ENCODE measurements around the gene TMEM235. TPM values are rescaled to one million over a fixed set of nuclear protein-coding genes. Genes with fewer than 3 reads are reported as not detected.
"Not testable (repeated sequence)": the region's sequence is repeated elsewhere in the genome, so short reads cannot be mapped to it uniquely, and the experiment has no call there.

Gene TMEM235
- total RNA-seq, 1 experiment from 2014 or later, result not detected

DNA sequence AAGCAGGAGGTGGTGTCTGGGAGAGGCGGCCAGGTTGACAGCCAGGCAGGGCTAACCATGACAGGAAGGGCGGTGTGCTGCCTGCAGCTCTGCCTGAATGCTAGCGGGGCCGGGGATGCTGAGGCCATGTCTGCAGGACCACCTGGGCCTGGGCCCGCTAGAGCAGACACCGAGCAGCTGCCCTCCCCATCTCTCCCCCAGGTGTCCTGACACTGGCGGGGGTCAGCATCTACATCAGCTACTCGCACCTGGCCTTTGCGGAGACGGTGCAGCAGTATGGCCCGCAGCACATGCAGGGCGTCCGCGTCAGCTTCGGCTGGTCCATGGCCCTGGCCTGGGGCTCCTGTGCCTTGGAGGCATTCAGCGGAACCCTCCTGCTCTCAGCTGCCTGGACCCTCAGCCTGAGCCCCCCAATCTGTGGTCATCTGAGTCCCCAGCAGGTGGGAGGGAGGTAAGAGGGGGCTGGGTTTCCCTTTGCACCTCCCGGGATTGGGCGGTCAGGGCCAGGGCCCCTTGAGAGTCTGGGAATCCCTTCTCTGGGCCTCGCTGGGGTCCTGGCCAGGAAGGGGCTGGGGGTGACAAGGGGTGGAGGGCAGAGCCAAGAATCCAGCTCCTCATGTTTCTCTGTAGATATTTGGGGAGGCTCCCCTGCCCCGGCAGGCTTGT, 7.5 kb downstream of the TMEM235 start:
- no peak for DNase-seq (ENCODE audit: low read depth)

- DNase-seq (ENCODE audit: low read depth), result no peak
Observed at GRCh38 chr17:78239489-78239931, 8.1 kb downstream of the TMEM235 start.

DNA sequence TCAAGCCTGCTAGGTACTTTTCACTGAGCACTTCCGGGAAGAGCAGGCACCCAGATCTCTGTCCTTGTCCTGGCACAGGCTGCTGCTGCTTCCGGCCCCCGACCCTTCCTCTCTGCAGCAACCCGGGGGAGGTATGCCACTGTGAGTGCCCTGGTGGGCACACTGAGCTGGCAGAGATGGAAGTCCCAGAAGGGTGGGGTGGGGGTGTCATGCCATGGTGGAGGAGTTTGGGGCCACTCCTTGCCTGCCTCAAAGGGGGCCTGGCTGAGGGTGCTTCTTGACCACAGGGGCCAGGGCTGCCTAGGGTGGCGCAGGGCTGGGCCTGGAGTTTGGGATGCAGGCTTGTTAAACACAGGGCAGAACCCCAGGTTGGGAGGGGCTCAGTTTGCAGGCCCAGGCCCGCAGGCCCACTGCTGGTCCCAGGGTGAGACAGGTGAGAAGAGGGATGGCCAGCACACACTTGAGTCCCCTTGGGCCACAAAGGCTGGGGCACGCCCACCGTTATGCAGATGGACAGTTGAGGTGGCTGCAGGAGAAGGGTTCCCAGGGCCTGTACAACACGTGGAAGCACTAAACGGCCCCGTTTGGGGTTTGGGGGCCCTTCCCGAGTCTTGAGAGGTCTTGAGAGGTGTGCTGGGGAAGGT, 8.7 kb downstream of the TMEM235 start:
- DNase-seq (ENCODE audit: low read depth), result no peak

GRCh38 chr17:78240839-78241238, 9.4 kb downstream of the TMEM235 start:
- no peak for DNase-seq (ENCODE audit: low read depth)

DNA sequence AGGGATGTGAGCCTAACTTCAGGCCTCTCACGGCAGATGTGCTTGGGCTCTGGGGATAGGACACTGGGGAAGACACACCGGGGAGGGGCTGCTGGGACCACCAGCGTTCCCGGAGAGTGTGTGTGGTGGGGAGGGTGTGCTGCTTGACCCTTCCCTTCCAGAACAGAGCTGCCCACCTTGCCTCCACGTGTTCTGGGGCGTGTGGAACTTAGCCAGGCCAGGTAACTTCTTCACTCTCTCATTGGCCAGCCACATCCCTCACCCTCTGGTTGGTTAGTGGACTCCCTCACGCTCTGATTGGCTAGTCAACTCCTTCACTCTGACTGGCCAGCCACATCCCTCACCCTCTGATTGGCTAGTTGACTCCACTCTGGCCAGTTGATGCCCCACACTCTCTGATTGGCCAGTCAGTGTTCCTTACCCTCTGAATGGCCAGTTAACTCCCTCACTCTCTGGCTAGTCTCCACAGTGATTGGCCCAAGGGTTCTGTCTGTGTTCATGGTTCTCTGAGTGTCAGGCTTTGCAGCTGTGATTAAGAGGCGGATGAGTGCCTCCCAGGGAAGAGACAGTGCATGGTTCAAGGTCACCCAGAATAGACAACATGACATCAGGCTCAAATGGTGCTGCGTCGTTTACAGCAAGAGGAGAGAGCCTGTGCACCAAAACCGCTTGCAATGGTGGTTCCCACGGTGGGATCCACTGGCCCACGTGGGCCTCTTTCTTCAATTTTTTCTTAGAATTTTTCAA, 10.0 kb downstream of the TMEM235 start:
- DNase-seq (ENCODE audit: low read depth), result peak; percentile 52

- DNase-seq (ENCODE audit: low read depth), result peak; percentile 64
Observed at GRCh38 chr17:78242024-78242742, 10.8 kb downstream of the TMEM235 start.

DNA sequence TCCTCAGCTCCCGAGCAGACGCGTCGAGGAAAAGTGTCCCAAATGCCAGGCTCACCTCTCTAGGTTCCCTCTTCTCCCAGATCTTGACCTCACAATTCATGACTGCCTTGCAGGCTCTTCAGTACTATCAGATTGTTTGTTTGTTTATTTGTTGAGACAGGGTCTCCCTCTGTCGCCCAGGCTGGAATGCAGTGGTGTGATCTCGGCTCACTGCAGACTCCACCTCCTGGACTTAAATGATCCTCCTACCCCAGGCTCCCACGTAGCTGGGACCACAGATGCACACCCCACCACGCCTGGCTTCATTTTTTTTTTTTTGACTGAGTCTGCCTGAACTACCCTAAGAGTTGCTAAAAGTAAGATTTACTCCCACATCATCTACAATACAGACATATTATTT, 15.9 kb downstream of the TMEM235 start:
- DNase-seq (ENCODE audit: low read depth), result no peak

DNA sequence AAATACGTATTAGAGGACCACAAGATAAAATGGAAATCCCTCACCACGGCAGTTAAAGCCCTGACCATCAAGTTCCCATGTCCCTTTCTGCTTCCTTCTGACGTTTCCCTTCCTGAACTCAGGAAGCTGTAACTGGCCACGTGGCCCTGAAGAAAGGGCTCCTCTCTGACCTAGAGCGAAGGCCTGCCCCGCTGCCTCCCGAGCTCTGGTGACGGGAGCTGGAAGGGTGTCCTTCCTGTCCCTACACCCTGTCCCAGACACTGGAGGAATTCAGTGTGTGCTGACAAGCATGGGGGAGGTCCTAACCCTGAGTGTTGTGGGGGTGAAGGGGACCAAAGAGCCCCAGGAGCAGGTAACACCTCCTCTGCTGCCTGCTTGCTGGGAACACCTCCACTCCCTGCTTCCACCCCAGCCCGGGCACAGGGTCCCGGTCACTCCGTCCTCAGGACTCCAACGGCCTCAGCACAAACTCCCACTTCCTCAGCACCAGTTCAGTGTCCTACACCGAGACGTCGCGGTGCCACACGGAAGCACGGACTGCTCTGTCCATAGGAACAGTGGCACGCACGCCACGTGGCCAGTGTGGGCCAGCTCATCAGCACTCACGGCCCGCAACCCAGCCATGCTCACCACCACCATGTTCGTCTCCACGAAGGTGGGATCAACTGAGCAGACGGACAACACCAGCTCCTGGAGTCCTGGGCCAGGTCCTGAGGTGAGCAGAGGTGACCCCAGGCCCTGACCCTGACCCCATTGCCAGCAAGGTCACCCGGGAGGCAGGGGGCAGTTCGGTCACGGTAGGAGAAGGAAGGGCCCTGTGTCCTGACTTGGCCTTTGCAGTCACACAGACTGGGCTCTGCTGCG, 16.9 kb downstream of the TMEM235 start:
- DNase-seq (ENCODE audit: low read depth), result no peak

- no peak for DNase-seq (ENCODE audit: low read depth)
Observed at GRCh38 chr17:78249074-78249817, 17.8 kb downstream of the TMEM235 start.

DNA sequence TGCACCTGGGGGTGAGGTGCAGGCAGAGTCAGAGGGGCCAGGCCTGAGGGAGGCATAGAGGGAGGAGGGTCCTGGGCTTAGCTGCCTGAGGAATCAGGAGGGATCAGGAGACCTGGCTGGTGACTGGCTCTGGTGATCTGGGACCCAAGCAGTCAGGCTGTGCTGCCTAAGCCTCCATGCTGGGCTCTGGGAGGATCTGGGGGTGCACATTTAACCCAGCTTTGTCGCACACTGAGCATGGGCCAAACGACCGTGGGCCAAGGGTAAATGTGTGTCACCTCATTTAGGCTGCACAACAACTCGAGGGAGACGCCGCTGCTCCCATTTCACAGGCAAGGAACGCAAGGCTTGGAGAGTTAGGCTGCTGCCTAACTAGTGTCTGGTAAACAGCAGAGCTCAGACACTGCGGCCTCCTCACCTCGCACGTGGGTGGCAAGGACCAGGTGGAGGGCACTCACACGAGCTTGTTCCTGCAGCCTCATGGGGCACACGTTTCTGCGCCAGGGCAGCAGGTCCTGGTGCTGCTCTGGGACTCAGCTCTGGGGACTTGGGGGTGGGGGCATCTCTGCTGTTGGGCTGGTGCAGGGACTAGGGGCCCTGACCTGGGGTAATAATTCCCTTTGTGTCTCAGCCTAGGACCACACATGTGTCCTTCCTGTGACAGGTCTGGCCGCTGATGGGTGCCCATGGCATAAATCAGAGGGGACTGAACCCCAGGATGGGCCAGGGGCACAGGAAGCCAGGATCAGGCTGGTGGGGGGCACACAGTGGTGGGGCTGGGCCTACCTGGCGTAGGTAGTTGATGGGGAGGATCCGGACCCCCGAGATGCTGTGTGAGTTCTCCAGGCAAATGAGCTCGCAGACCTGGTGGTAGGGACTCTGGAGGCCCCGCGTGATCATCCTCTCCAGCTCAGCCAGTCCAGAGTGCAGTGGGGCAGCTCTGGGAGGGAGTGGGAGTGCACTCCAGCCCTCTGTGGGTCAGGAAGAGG, 18.7 kb downstream of the TMEM235 start:
- DNase-seq (ENCODE audit: low read depth), result no peak

DNA sequence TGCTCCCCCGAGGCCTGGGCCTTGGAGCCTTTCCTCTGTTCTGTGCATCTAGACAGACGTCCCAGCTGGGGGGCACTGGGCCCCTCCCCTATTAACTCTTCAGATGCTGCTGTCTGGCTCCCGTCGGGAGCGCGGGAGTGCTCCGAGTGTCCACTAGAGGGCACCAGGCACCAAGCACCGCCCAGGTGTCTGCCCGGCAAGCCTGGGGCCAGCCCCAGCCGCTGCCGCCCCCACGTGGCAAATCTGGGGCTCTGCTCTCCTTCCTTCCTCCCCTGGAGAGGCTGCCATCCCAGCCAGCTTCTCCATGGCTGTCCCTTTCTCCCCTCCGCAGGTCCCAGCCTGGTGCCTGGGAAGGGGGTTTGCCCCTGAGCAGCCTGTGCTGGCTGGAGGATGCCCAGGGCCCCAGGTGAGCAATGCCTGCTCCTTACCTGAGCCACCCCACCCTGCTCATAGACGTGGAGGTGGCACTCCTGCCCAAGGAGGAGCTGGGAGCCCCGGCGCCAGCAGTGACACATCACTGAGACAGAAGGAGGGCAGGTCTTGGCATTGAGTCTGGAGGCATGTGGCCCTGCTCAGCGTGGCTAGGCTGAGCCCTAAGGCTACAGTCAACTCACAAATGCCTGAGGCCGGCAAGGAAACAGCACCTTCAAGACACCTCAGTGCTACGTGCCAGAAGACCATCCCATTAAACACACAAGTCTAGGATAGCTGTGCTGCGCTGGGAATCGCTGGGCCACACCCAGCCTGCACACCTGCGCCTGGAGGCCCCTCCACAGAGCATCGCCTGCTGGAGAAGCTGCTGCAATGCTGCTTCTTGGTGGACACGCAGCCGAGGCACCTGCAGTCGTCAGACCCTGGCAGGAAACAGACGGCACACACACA, 19.7 kb downstream of the TMEM235 start:
- DNase-seq (ENCODE audit: low read depth), result peak; percentile 78

DNA sequence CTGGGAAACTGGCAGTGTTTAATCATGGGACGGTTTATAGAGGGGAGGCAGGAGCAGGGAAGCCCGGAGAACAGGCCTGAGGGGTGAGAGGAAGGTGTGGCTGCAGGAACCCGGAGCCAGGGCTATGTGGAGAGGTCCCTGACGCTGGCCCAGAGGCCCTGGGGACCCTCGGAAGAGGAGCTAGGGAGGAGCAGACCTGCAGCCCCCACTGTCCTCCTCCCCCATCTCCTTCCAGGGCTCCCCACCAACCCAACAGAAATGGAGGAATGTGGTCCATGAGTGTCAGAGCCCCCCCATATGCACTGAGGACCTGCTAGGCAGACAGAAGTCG, 20.3 kb downstream of the TMEM235 start:
- DNase-seq (ENCODE audit: low read depth), result no peak

DNA sequence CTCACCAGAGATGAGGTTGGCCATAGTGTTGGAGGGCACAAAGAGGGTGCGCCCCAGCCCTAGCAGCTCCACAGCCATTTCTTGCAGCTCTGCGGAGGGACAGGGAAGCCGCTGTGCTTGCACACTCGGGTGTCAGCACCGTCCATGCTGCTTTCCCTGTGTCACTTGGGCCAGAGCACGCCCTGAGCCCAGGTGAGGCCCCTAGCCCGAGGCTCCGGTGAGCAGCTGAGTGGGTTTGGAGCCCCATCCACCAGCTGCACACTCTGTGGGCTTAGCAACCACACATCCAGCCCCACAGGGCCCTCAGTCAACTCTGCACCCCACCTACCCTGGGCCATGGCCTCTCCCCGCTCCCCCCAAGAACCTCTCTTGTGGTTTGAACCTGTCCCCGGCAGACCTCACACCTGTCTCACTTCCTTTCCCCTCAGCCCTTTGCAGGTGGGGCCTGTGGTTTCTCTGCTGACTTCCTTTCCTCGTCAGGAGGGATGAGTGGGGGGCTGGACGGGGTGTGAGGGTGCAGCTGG, 20.7 kb downstream of the TMEM235 start:
- DNase-seq (ENCODE audit: low read depth), result no peak

DNA sequence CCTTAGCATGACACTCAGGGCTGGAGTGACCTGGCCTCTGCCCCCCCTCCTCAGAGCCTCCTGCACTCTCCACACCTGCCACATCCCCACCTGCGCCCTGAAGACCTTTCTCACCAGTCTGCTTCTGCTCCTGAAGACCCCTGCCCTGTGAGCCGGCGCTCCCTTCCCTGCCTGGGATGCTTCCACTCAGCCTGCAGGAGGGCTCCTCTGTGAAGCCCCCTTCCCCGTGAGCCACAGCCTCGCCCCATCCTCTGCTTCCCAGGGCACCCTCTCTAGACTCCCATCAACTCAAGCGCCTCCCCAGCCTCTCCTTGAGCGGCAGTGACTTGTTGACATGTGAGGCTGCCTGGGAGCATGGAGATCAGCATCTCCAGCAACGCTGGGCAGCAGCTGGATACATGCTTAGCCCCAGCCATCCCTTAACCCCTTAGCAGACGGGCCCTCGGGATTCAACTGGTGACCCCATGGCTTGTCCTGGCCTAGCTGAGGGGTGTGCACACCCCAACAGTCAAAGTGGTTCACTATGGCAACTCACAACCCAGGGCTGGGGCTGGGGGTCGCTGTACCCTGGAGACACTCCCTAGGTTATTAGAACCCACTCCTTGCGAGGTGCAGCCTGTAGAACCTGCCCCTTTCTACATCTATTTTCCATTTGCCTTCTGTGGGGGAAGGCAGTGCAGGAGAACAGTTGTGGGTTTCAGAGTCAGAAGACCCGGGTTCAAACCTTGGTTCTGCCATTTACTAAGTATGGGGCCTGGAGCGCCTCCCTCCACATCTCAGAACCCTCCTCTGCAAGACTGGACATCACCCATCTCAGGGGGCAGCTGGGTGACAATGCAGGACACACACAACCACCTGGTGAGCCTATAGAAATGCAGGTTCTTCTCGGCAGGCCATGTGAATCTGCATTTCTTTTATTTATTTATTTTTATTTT, 21.5 kb downstream of the TMEM235 start:
- DNase-seq (ENCODE audit: low read depth), result no peak

DNA sequence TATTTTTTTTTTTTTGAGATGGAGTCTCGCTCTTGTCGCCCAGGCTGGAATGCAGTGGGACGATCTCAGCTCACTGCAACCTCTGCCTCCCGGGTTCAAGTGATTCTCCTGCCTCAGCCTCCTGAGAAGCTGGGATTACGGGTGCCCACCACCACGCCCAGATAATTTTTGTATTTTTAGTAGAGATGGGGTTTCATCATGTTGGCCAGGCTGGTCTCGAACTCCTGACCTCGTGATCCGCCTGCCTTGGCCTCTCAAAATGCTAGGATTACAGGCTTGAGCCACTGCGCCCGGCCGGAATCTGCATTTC, 22.2 kb downstream of the TMEM235 start:
- DNase-seq (ENCODE audit: low read depth), result not testable (repeated sequence)

GRCh38 chr17:78253946-78254672, 22.7 kb downstream of the TMEM235 start:
- DNase-seq (ENCODE audit: low read depth), result peak; percentile 72
